ENCODE measurements around the gene RNPS1. TPM values are rescaled to one million over a fixed set of nuclear protein-coding genes. Genes with fewer than 3 reads are reported as not detected.

Gene RNPS1, protein sequence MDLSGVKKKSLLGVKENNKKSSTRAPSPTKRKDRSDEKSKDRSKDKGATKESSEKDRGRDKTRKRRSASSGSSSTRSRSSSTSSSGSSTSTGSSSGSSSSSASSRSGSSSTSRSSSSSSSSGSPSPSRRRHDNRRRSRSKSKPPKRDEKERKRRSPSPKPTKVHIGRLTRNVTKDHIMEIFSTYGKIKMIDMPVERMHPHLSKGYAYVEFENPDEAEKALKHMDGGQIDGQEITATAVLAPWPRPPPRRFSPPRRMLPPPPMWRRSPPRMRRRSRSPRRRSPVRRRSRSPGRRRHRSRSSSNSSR
- 100 to 1,000 TPM; 269 to 284 (median 273) TPM for total RNA-seq
- 121 TPM for total RNA-seq (2013)

GRCh38 chr16:2267913-2268666 lies at the start of gene RNPS1:
Gene RNPS1 (minus strand): TSS chr16:2268126. CDS start chr16:2264643, 3,483 bp downstream.
- Histone ChIP-seq H3K4me1 (ENCODE audit: control insufficient read depth, insufficient read depth, low read length) (peaks cover 38% of the 10 kb centered on the region), H3K9me3 (ENCODE audit: control insufficient read depth, insufficient read depth, low read length) (no peaks in the 10 kb centered on the region), H3K27me3 (ENCODE audit: control insufficient read depth, insufficient read depth, low read length) (no peaks in the 10 kb centered on the region), H3K4me3 (ENCODE audit: low read length) (peak within 1 kb of the TSS; percentile 87), H3K27ac (ENCODE audit: low read length) (peak within 1 kb of the TSS; percentile 99), H3K36me3 (ENCODE audit: control insufficient read depth, insufficient read depth, low read length) (peaks cover 9% of the 10 kb centered on the region)
- TF ChIP-seq, protein P1, sequence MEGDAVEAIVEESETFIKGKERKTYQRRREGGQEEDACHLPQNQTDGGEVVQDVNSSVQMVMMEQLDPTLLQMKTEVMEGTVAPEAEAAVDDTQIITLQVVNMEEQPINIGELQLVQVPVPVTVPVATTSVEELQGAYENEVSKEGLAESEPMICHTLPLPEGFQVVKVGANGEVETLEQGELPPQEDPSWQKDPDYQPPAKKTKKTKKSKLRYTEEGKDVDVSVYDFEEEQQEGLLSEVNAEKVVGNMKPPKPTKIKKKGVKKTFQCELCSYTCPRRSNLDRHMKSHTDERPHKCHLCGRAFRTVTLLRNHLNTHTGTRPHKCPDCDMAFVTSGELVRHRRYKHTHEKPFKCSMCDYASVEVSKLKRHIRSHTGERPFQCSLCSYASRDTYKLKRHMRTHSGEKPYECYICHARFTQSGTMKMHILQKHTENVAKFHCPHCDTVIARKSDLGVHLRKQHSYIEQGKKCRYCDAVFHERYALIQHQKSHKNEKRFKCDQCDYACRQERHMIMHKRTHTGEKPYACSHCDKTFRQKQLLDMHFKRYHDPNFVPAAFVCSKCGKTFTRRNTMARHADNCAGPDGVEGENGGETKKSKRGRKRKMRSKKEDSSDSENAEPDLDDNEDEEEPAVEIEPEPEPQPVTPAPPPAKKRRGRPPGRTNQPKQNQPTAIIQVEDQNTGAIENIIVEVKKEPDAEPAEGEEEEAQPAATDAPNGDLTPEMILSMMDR (IDR thresholded peaks at IDR 0.05), result no peak
- WGBS (ENCODE audit: insufficient coverage), result under 1% methylated on average over 88 of the region's 88 CpGs
- Mint-ChIP-seq H3K9me3 (no peaks in the 10 kb centered on the region), H3K36me3 (no peaks in the 10 kb centered on the region), H3K27me3 (ENCODE audit: low read depth in 2 of 2) (no peaks in the 10 kb centered on the region), H3K27ac (peak within 1 kb of the TSS; percentile 97 to 99), H3K4me3 (peak within 1 kb of the TSS; percentile 97), H3K4me1 (peaks cover 40 to 50% of the 10 kb centered on the region in 2 donors)
- DNase-seq (peak; percentile 99), ATAC-seq (peak; percentile 87 to 94 (median 88))
- intact Hi-C loops (cut with micrococcal nuclease), result loop anchor here (5.0 to 10.0 kb wide), 2 partner anchors 46 to 243 kb away; partner anchors contain the start of genes E4F1 and NHERF2

DNA sequence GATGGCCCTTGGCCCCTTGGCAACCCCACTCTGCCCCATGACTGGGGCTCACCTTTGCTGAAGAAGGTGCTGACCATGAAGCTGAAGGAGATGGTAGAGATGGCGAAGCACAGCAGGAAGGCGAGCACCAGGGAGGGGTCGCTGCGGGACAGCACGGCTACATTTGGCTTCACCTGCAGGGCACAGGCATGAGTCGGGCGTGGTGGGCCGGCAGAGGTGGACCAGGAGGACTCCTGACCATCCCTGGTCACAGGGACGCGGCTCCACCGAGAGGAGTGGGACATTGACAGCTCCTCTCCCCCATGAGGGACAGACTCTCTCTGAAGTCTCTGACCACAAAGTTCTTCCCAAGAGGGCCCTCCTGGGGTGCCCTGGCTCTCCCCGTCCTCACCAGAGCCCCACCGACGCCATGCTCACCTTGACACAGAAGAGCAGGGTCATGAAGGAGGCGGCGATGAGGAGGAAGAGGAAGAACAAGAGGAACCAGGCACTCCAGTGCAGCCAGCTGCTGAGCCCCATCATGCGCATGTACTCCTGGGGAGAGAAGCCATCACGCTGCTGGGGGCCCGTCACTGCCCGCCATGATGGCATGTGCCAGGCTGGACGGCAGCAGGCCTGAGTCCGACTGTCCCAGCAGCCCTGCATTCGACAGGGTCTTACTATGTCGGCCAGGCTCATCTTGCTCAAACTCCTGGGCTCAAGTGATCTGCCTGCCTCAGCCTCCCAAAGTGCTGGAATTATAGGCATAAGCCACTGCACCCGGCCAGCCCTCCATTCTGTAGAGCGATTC lies 49.5 kb upstream of the RNPS1 start:
- Histone ChIP-seq H3K9me3 (ENCODE audit: control insufficient read depth, insufficient read depth, low read length) (no peaks in the 10 kb centered on the region), H3K4me1 (ENCODE audit: control insufficient read depth, insufficient read depth, low read length) (no peaks in the 10 kb centered on the region), H3K4me3 (ENCODE audit: low read length) (no peak overlapping the region), H3K27ac (ENCODE audit: low read length) (no peak overlapping the region), H3K36me3 (ENCODE audit: control insufficient read depth, insufficient read depth, low read length) (no peaks in the 10 kb centered on the region), H3K27me3 (ENCODE audit: control insufficient read depth, insufficient read depth, low read length) (no peaks in the 10 kb centered on the region)
- Mint-ChIP-seq H3K4me3 (no peak overlapping the region), H3K27ac (no peak overlapping the region), H3K9me3 (no peaks in the 10 kb centered on the region), H3K27me3 (ENCODE audit: low read depth in 2 of 2) (no peaks in the 10 kb centered on the region), H3K4me1 (no peaks in the 10 kb centered on the region), H3K36me3 (no peaks in the 10 kb centered on the region)
- TF ChIP-seq, protein P1 (IDR thresholded peaks at IDR 0.05), result no peak
- peak in 1 of 3 donors; percentile 17 for ATAC-seq
- 93% methylated on average over 26 of the region's 26 CpGs for WGBS (ENCODE audit: insufficient coverage)
- no peak for DNase-seq
- intact Hi-C loops (cut with micrococcal nuclease), result no loop called here

DNA sequence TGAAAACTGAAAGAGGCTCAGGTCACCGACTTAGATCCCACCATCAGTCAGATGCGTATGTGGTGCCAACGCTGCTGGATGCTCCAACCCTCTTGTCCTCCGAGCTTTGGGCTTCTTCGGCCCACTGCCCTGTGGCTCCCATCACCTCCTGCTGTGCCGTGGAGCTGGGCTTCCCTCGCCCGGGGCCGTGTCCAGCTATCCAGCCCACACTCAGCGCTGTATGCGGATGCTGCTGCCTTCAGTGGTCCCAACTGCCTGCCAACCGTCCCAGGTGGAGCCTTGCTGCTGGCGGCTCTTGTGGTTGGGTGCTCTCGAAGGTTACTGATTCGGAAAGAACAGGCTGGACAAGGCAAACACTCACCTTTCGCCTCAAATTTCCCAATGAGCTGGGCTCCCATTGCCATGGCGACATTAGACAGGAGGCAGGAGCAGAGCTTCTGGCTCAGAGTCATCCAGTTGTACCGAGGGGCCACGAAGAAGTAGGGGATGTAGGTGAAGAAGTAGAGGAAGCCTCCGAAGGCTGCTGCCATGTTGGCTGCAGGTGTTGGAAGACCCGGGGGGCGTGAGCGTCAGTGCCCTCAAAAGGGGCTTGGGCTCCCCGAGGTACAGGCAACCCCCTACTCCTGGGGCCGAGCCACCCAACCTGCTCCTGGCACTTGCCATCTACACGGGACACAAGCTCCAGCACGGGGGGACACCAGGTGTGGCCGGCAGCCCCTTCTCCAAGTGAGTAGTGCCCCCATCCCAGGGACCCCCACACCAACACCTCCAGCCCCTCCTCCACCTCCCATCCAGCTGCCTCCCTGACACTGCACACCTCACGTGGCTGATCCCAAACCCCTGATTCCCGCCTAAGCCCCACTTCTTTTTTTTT lies 40.4 kb upstream of the RNPS1 start:
- no peaks in the 10 kb centered on the region for H3K9me3 ChIP-seq (ENCODE audit: control insufficient read depth, insufficient read depth, low read length)
- no peak overlapping the region for H3K4me3 ChIP-seq (ENCODE audit: low read length)
- Mint-ChIP-seq H3K27me3 (ENCODE audit: low read depth in 2 of 2) (no peaks in the 10 kb centered on the region), H3K36me3 (no peaks in the 10 kb centered on the region), H3K4me3 (no peak overlapping the region), H3K9me3 (no peaks in the 10 kb centered on the region), H3K27ac (no peak overlapping the region), H3K4me1 (no peaks in the 10 kb centered on the region)
- intact Hi-C loops (cut with micrococcal nuclease), result no loop called here
- H3K27ac ChIP-seq (ENCODE audit: low read length), result no peak overlapping the region
- no peaks in the 10 kb centered on the region for H3K27me3 ChIP-seq (ENCODE audit: control insufficient read depth, insufficient read depth, low read length)
- 93% methylated on average over 30 of the region's 30 CpGs for WGBS (ENCODE audit: insufficient coverage)
- peaks cover 2% of the 10 kb centered on the region for H3K36me3 ChIP-seq (ENCODE audit: control insufficient read depth, insufficient read depth, low read length)
- TF ChIP-seq, protein P1 (IDR thresholded peaks at IDR 0.05), result no peak
- ATAC-seq (no peak), DNase-seq (no peak)
- H3K4me1 ChIP-seq (ENCODE audit: control insufficient read depth, insufficient read depth, low read length), result no peaks in the 10 kb centered on the region

Measured in natural killer cell (primary cell).